Activated CD4-positive, CD25-positive, alpha-beta regulatory T cell treated with anti-CD3 and anti-CD28 coated beads, Interleukin-2, amount 50 U/mL, for 72 hours (primary cell): Measurements from ENCODE around the gene FILIP1L.
"Not testable (repeated sequence)": the region's sequence is repeated elsewhere in the genome, so short reads cannot be mapped to it uniquely, and the experiment has no call there.

Experiments used
- DNase-seq: peaks from one replicate; pipeline ENCODE4 v3.0.0; 2021

FILIP1L gene

GRCh38 chr3:100096866-100097265, 17.4 kb downstream of the FILIP1L start:
- no peak for DNase-seq

GRCh38 chr3:100096286-100096685, 18.0 kb downstream of the FILIP1L start:
- not testable (repeated sequence) for DNase-seq

- DNase-seq, result no peak
These were observed 20.5 kb downstream of the FILIP1L start for GRCh38 chr3:100093831-100094230.

GRCh38 chr3:100090669-100091005, 23.7 kb downstream of the FILIP1L start:
- no peak for DNase-seq

GRCh38 chr3:100089812-100090668, 24.3 kb downstream of the FILIP1L start:
- DNase-seq, result no peak

GRCh38 chr3:100088735-100089368, 25.4 kb downstream of the FILIP1L start:
- DNase-seq, result no peak

- DNase-seq, result no peak
These were observed 27.1 kb downstream of the FILIP1L start for GRCh38 chr3:100087198-100087597.

GRCh38 chr3:100086401-100086800, 27.9 kb downstream of the FILIP1L start:
- no peak for DNase-seq

- DNase-seq, result no peak
These were observed 30.0 kb downstream of the FILIP1L start for GRCh38 chr3:100084100-100084806.

- no peak for DNase-seq
These were observed 31.1 kb downstream of the FILIP1L start for GRCh38 chr3:100083209-100083608.

GRCh38 chr3:100082714-100083113, 31.6 kb downstream of the FILIP1L start:
- no peak for DNase-seq

GRCh38 chr3:100081986-100082692, 32.2 kb downstream of the FILIP1L start:
- DNase-seq, result no peak

- no peak for DNase-seq
These were observed 33.0 kb downstream of the FILIP1L start for GRCh38 chr3:100081311-100081710.

- DNase-seq, result no peak
These were observed 33.7 kb downstream of the FILIP1L start for GRCh38 chr3:100080573-100080972.

GRCh38 chr3:100079328-100079727, 35.0 kb downstream of the FILIP1L start:
- DNase-seq, result no peak

GRCh38 chr3:100076731-100077529, 37.4 kb downstream of the FILIP1L start:
- DNase-seq, result no peak

- no peak for DNase-seq
These were observed 38.2 kb downstream of the FILIP1L start for GRCh38 chr3:100075851-100076730.

GRCh38 chr3:100075196-100075595, 39.1 kb downstream of the FILIP1L start:
- DNase-seq, result no peak

GRCh38 chr3:100073714-100074307, 40.5 kb downstream of the FILIP1L start:
- DNase-seq, result no peak

- DNase-seq, result no peak
These were observed 41.1 kb downstream of the FILIP1L start for GRCh38 chr3:100073049-100073713.
